ENCODE measurements around the gene HGS. TPM values are rescaled to one million over a fixed set of nuclear protein-coding genes. Genes with fewer than 3 reads are reported as not detected.

The HGS gene
- total and polyA plus RNA-seq, 2 donors (not counting 3 experiments of a cell fraction or from before 2014, with no cell fraction given), result 166 to 191 TPM

GRCh38 chr17:81711814-81712467 lies 28.1 kb downstream of the HGS start, which contains the start of gene SLC25A10:
TSS of gene SLC25A10 (plus strand) at chr17:81712284. CDS start at chr17:81712427, 143 bp downstream.
- dilution Hi-C loops (cut with MboI; ENCODE audit: extremely low pct_ligation_motif_present, low sequenced_read_pairs), result no loop called here
- Histone ChIP-seq H3K79me2 (ENCODE audit: control insufficient read depth, insufficient read depth, low read length) (no peaks in the 10 kb centered on the region), H3K36me3 (ENCODE audit: control insufficient read depth in 2 of 2, extremely low read depth in 1 of 2, insufficient read depth in 2 of 2, low read length in 2 of 2) (peaks cover 0 to 5% of the 10 kb centered on the region in 2 experiments), H3K4me1 (ENCODE audit: control insufficient read depth, extremely low read depth, insufficient read depth, low read length) (peaks cover 18% of the 10 kb centered on the region), H4K20me1 (replicated peaks; ENCODE audit: control insufficient read depth, extremely low read depth, insufficient read depth, low read length) (no peaks in the 10 kb centered on the region), H3K9me1 (replicated peaks; ENCODE audit: control insufficient read depth, extremely low read depth, insufficient read depth, low read length) (no peaks in the 10 kb centered on the region), H3K9ac (replicated peaks; ENCODE audit: extremely low read depth, insufficient read depth, low read length) (peak within 1 kb of the TSS; percentile 17), H3K27me3 (ENCODE audit: control insufficient read depth in 2 of 2, insufficient read depth in 2 of 2, low read length in 2 of 2) (no peaks in the 10 kb centered on the region), H2AFZ (ENCODE audit: low read depth, low read length) (peak within 1 kb of the TSS; percentile 51), H3K4me2 (ENCODE audit: insufficient read depth, low read length) (peak within 1 kb of the TSS; percentile 76), H3K9me3 (replicated peaks; ENCODE audit: control insufficient read depth, insufficient read depth, low read length) (no peaks in the 10 kb centered on the region), H3K27ac (ENCODE audit: insufficient read depth, low read depth, low read length) (no peak within 1 kb of the TSS), H3K4me3 (replicated peaks in 1 of 3; ENCODE audit: insufficient read depth in 1 of 3, low read depth in 1 of 3, low read length in 3 of 3) (peak within 1 kb of the TSS; percentile 51 to 61 (median 56))
- intact Hi-C loops (cut with micrococcal nuclease), result loop anchor here (1.0 kb wide), 2 partner anchors 9 to 29 kb away; partner anchors contain the start of genes ARL16 and MRPL12
- peak; percentile 35 for FAIRE-seq
- no peak for TF ChIP-seq MYC (IDR thresholded peaks at IDR 0.05; ENCODE audit: low read depth, low read length)
- no peak for TF ChIP-seq JUN (IDR thresholded peaks at IDR 0.05; ENCODE audit: borderline replicate concordance, insufficient read depth, insufficient read length, low read depth)
- TF ChIP-seq POLR2AphosphoS5 (IDR thresholded peaks at IDR 0.05; ENCODE audit: insufficient read depth, low read depth, low read length), result peak; percentile 26
- TF ChIP-seq FOS (IDR thresholded peaks at IDR 0.05; ENCODE audit: borderline replicate concordance, insufficient read depth, low read length), result peak; percentile 4
- TF ChIP-seq GATA2 (IDR thresholded peaks at IDR 0.05; ENCODE audit: insufficient read depth, insufficient read length, low read depth, low read length), result no peak
- no peak for TF ChIP-seq CTCF (IDR thresholded peaks at IDR 0.05; ENCODE audit: extremely low read depth in 1 of 2, insufficient read depth in 1 of 2, low read depth in 1 of 2, low read length in 2 of 2)
- no peak for TF ChIP-seq EZH2 (IDR thresholded peaks at IDR 0.05; ENCODE audit: borderline replicate concordance, low read depth, low read length, severe bottlenecking)
- TF ChIP-seq MAX (IDR thresholded peaks at IDR 0.05; ENCODE audit: insufficient read depth, insufficient read length), result peak; percentile 32
- no peak for TF ChIP-seq POLR2A (IDR thresholded peaks at IDR 0.05; ENCODE audit: low read depth, low read length)
- CTCF ChIA-PET, result interaction anchor here (0.9 to 1.6 kb wide), 2 partner anchors 8 to 23 kb away, joined by 3 to 6 read pairs; partner anchors contain the start of gene MRPL12
- BruUV-seq (replicated peaks), result no TSS peak
- POLR2A ChIA-PET, result no interaction called here
- peak; percentile 66 for DNase-seq (ENCODE audit: low read depth, low spot score)

All from endothelial cell of umbilical vein (primary cell).